ENCODE data around the gene PCDHB12.
"Not testable (repeated sequence)": the region's sequence is repeated elsewhere in the genome, so short reads cannot be mapped to it uniquely, and the experiment has no call there.

PCDHB12 gene

DNA sequence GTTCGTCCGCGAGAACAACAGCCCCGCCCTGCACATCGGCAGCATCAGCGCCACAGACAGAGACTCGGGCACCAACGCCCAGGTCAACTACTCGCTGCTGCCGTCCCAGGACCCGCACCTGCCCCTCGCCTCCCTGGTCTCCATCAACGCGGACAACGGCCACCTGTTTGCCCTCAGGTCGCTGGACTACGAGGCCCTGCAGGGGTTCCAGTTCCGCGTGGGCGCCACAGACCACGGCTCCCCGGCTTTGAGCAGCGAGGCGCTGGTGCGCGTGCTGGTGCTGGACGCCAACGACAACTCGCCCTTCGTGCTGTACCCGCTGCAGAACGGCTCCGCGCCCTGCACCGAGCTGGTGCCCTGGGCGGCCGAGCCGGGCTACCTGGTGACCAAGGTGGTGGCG is 1.8 kb downstream of the PCDHB12 start:
- DNase-seq: not testable (repeated sequence)

- DNase-seq: not testable (repeated sequence)
Observed at GRCh38 chr5:141210849-141211248, 2.3 kb downstream of the PCDHB12 start.

DNA sequence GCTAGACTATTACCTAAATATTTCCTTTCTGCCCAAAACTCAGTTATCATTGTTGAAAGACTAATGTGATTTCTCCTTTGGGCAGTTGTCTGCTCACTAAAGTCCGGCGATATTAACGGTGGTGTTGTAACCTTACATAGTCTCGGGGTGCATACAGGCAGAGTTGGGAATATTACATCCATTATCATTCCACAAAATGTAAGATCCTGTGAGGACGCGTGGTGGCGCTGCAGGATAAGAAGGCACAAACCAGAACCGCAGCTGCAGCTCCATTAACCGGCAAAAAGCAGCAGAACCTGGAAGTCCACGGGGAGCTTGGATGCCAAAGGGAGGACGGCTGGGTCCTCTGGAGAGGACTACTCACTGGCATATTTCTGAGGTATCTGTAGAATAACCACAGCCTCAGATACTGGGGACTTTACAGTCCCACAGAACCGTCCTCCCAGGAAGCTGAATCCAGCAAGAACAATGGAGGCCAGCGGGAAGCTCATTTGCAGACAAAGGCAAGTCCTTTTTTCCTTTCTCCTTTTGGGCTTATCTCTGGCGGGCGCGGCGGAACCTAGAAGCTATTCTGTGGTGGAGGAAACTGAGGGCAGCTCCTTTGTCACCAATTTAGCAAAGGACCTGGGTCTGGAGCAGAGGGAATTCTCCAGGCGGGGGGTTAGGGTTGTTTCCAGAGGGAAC is 5.3 kb downstream of the PCDHB12 start, which contains the start of gene PCDHB13:
Gene PCDHB13, plus strand, starts transcription at position 264 of the 684 bp plus-strand sequence. Its CDS starts 205 bp downstream, at position 469.
- DNase-seq: not testable (repeated sequence)

DNA sequence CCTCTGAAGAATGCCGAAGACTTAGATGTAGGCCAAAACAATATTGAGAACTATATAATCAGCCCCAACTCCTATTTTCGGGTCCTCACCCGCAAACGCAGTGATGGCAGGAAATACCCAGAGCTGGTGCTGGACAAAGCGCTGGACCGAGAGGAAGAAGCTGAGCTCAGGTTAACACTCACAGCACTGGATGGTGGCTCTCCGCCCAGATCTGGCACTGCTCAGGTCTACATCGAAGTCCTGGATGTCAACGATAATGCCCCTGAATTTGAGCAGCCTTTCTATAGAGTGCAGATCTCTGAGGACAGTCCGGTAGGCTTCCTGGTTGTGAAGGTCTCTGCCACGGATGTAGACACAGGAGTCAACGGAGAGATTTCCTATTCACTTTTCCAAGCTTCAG is 6.1 kb downstream of the PCDHB12 start:
- not testable (repeated sequence) for DNase-seq

DNA sequence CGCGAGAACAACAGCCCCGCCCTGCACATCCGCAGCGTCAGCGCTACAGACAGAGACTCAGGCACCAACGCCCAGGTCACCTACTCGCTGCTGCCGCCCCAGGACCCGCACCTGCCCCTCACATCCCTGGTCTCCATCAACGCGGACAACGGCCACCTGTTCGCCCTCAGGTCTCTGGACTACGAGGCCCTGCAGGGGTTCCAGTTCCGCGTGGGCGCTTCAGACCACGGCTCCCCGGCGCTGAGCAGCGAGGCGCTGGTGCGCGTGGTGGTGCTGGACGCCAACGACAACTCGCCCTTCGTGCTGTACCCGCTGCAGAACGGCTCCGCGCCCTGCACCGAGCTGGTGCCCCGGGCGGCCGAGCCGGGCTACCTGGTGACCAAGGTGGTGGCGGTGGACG is 7.0 kb downstream of the PCDHB12 start:
- DNase-seq: not testable (repeated sequence)

DNA sequence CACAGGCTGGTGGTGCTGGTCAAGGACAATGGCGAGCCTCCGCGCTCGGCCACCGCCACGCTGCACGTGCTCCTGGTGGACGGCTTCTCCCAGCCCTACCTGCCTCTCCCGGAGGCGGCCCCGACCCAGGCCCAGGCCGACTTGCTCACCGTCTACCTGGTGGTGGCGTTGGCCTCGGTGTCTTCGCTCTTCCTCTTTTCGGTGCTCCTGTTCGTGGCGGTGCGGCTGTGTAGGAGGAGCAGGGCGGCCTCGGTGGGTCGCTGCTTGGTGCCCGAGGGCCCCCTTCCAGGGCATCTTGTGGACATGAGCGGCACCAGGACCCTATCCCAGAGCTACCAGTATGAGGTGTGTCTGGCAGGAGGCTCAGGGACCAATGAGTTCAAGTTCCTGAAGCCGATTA is 7.5 kb downstream of the PCDHB12 start:
- not testable (repeated sequence) for DNase-seq

DNA sequence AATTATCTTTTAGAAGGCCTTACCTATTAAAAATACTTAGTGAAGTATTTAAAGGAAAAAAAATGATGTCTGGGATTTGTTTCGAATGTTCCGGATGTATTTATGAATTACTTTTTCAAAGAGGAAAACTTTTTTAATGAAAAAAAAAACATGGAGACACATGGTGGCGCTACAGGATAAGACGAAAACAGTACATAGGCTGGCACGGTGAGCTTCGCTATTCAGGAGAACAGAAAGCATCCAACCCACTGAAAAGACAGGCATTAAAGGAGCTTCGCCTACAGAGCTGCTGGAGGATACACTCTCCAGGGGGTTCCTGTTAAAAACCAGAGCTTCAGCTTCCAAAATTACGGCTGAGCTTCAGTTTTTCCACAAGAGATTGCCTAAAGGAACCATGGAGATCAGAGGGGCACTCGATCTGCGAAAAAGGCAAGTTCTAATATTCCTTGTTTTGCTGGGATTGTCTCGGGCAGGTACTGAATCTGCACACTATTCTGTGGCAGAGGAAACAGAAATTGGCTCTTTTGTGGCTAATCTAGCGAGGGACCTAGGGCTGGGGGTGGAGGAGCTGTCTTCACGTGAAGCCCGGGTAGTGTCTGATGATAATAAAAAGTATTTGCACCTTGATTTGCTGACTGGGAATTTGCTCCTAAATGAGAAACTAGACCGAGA is 14.7 kb downstream of the PCDHB12 start, which contains the start of gene PCDHB14:
Gene PCDHB14, plus strand, starts transcription at position 232 of the 672 bp plus-strand sequence. Its CDS starts 163 bp downstream, at position 395.
- DNase-seq: no peak

GRCh38 chr5:141224844-141225243 is 16.3 kb downstream of the PCDHB12 start:
- DNase-seq: not testable (repeated sequence)

DNA sequence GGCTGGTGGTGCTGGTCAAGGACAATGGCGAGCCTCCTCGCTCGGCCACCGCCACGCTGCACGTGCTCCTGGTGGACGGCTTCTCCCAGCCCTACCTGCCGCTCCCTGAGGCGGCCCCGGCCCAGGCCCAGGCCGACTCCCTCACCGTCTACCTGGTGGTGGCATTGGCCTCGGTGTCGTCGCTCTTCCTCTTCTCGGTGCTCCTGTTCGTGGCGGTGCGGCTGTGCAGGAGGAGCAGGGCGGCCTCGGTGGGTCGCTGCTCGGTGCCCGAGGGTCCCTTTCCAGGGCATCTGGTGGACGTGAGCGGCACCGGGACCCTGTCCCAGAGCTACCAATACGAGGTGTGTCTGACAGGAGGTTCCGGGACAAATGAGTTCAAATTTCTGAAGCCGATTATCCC is 16.9 kb downstream of the PCDHB12 start:
- DNase-seq: not testable (repeated sequence)

DNA sequence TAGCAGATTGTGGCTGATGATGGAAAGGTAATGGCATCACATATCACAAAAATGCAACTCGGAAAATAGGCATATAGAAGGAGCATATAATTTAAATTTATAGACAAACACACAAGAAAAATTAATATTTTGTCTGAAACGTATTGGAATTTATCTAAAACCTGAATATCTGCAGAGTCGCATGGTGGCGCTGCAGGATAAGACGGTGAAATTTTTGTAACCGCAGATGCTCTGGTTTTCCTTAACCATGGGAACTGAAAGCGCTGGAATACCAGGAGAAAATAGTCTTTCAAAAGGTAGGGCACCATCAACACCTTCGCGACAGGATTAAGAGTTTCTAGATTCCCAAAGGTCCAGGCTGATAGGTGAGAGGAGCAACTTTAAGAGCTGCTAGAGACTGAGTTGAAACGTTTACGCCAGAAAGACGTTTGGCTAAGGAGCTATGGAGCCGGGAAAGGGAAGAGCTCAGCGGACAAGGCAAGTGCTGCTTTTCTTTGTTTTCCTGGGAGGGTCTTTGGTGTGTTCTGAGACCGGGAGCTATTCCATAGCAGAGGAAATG is 25.7 kb downstream of the PCDHB12 start:
- no peak for DNase-seq

DNA sequence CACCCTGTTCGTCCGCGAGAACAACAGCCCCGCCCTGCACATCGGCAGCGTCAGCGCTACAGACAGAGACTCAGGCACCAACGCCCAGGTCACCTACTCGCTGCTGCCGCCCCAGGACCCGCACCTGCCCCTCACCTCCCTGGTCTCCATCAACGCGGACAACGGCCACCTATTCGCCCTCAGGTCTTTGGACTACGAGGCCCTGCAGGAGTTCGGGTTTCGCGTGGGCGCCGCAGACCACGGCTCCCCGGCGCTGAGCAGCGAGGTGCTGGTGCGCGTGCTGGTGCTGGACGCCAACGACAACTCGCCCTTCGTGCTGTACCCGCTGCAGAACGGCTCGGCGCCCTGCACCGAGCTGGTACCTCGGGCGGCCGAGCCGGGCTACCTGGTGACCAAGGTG is 27.4 kb downstream of the PCDHB12 start:
- DNase-seq: not testable (repeated sequence)

GRCh38 chr5:141236516-141237313 is 28.2 kb downstream of the PCDHB12 start:
- DNase-seq: no peak

- DNase-seq: no peak
Observed at GRCh38 chr5:141241496-141241895, 33.0 kb downstream of the PCDHB12 start.

DNA sequence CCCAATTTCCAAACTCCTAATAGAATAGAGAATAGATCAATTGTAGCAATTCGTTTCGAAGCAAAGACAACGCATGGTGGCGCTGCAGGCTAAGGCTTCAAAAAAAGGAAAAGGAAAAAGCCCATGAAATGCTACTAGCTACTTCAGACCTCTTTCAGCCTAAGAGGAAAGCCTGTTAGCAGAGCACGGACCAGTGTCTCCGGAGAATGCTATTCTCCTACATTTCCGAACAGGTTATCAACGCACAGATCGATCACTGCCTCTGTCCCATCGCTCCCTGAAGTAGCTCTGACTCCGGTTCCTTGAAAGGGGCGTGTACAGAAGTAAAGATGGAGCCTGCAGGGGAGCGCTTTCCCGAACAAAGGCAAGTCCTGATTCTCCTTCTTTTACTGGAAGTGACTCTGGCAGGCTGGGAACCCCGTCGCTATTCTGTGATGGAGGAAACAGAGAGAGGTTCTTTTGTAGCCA is 36.8 kb downstream of the PCDHB12 start, which contains the start of gene PCDHB15:
Gene PCDHB15, plus strand, starts transcription at position 146 of the 468 bp plus-strand sequence. Its CDS starts 184 bp downstream, at position 330.
- DNase-seq: no peak

DNA sequence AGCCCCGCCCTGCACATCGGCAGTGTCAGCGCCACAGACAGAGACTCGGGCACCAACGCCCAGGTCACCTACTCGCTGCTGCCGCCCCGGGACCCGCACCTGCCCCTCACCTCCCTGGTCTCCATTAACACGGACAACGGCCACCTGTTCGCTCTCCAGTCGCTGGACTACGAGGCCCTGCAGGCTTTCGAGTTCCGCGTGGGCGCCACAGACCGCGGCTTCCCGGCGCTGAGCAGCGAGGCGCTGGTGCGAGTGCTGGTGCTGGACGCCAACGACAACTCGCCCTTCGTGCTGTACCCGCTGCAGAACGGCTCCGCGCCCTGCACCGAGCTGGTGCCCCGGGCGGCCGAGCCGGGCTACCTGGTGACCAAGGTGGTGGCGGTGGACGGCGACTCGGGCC is 38.5 kb downstream of the PCDHB12 start:
- DNase-seq: not testable (repeated sequence)

DNA sequence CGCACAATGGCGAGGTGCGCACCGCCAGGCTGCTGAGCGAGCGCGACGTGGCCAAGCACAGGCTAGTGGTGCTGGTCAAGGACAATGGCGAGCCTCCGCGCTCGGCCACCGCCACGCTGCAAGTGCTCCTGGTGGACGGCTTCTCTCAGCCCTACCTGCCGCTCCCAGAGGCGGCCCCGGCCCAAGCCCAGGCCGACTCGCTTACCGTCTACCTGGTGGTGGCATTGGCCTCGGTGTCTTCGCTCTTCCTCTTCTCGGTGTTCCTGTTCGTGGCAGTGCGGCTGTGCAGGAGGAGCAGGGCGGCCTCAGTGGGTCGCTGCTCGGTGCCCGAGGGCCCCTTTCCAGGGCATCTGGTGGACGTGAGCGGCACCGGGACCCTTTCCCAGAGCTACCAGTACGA is 38.9 kb downstream of the PCDHB12 start:
- DNase-seq: not testable (repeated sequence)

DNA sequence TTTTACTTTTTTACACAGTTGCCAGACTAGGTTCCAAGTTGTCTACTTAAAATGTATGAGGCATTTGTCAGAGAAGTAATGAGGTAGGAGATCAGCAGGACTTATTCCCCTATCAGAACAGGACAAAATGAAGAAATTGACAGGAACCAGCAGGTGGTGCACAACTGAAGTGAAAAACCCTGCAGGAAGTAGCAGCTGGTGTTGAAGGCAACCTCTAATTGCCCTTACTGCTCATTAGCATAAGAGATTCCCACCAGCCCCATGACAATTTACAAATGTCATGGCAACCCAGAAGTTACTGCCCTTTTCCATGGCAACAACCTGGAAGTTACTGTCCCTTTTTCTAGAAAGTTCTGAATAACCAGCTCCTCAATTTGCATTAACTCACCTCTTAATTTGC is 42.1 kb downstream of the PCDHB12 start:
- DNase-seq: no peak

DNA sequence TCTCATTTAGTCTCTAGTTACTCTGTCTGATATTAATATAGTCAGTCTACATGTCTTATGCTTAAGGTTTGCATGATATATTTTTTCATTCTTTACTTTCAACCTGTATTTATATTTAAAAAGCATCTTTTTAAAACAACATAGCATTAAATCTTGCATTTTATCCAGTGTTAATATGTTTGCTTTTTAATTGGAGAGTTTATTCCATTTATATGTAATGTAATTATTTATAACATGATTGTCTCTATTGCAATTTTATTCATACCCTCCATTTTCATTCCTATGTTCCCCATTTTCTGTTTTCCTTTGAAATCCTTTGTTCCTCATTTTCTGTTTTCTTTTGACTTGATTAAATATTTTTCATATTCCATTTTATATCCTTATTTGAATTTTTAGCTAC is 49.9 kb downstream of the PCDHB12 start:
- no peak for DNase-seq

- DNase-seq: no peak
Observed at GRCh38 chr5:141258948-141259347, 50.4 kb downstream of the PCDHB12 start.

- no peak for DNase-seq
Observed at GRCh38 chr5:141260458-141261237, 52.1 kb downstream of the PCDHB12 start.

DNA sequence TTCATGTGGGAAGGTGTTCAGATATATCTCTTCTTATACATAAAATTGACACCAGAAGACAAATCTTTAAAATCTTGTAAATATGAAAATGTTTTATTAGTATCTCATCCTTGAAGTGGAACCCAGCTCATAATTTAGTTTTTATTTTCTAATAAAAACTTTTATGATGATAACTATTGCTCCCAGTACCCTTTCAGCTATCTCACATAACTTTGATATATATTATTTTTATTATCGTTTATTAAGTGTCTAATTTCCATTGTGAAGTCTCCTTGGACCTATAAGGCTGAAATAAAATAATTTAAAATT is 52.7 kb downstream of the PCDHB12 start:
- DNase-seq: no peak
